SW480 (cell line): ENCODE results near the gene SUN3.
"Not testable (repeated sequence)": the region's sequence is repeated elsewhere in the genome, so short reads cannot be mapped to it uniquely, and the experiment has no call there.

ENCODE experiments used
- DNase-seq: peaks from one replicate; pipeline ENCODE4 v3.0.0-alpha.2; 2016; ENCODE audit warnings: low spot score

Gene SUN3

DNA sequence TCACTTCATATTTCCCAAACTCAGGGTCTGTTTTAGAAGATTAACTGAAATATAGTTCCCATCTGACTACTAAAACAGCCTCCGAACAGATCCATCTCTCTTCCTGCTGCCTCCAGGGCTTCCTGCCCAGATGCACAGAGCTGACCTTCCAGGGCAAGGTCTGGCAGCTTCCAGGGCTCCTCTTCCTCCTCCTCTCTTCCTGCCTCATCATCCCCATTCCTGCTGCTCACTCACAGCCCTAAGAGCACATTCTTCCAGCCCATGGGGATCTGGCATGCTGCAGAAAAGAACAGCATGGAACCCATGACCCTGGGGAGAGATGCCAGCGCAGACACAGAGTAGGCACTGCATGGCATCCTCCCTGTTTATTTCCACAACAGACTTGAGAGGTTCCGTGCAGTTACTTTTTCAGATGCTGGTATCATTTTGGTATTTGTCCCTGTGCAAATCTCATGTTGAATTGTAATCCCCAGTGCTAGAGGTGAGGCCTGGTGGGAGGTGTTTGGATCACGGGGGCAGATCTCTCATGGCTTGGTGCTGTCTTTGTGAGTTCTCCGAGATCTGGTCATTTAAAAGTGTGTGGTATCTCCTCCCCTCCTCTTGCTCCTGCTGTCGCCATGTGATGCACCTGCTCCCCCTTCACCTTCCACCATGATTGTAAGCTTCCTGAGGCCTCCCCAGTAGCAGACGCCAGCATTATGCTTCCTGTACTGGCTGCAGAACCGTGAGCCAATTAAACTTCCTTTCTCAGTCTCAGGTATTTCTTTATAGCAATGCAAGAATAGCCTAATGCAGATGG, 85.0 kb downstream of the SUN3 start:
- no peak for DNase-seq

DNA sequence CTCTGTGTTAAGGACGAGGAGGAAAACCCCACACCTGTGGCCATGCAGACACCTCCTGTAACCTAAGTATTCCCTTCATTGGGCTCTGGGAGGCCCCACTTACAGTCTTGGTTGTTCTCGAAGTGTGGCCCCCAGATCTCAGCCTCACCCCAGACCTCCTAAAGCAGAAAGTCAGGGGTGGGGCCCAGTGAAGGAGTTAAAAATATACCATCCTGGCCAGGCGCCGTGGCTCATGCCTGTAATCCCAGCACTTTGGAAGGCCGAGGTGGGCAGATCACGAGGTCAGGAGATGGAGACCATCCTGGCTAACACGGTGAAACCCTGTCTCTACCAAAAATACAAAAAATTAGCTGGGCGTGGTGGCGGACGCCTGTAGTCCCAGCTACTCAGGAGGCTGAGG, 86.3 kb downstream of the SUN3 start:
- DNase-seq = not testable (repeated sequence)

- DNase-seq = no peak
These were observed 86.8 kb downstream of the SUN3 start for GRCh38 chr7:47942132-47942531.

- no peak for DNase-seq
These were observed 87.6 kb downstream of the SUN3 start for GRCh38 chr7:47941136-47941844.

DNA sequence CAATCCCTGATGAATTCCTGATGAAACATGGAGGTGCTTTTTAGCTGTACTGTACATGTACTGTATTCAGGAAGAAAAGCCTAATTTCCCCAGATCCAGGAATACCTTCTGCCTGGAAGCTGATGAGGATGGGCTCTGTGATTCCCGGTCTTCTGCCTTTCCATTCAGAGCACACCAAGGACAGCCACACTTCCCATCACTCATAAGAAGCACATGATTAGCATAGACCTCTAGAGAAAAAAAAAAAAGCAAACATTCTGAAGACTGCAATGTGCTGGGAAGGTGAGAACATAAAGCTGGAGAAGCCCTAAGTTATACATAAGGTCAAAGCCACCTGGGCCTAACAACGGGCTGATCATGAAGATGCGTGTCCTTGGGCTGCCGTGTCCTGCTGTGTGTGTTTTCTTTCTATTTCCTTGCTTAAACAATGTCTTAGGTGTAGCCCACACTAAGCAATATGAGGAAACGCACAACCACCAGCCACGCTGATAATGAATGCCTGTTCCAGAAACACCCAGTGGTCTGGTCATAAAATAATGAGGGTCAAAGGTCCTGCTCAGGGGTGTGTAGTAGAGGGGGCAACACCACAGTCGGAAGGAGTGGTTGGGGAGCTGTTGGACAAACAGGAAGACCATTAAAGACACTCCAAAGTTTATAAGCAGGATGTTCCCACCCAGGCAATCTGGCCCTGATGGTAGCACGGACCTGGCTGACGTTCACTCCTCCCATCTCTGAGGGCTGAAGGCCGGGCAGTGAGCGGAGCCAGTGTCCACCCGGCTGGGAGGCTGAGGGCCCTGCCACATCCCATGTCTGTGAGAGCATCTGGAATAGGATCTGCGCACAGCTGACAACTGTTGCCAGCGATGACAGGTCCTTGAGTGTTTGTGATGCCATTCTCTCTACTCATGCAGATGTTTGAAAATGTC, 88.6 kb downstream of the SUN3 start:
- DNase-seq = no peak

DNA sequence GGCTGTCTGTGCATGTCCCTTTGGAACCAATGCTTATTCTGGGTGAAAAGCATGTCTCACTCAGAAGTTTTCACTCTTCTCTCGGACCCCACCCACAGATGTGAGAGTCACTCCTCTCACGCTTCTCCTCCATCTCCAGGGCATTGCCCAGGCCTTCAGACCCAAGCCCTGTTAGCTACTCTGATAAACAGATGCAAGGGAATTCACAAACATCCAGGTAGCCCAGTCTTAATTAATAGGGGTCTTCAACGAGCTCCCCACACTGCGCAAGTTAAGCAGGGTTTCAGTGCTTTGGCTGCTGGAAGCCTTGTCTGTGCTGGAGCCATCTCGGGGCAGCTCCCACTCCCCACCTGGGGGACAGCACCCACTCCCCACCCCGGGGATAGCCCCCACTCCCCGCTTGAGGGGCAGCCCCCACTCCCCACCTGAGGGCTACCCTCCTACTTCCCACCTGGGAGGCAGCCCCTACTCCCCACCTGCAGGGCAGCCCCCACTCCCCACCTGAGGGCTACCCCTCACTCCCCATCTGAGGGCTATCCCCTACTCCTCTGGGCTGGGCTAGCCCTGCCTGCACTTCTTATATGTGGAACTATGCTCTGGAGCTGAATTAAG, 89.4 kb downstream of the SUN3 start:
- DNase-seq = no peak

DNA sequence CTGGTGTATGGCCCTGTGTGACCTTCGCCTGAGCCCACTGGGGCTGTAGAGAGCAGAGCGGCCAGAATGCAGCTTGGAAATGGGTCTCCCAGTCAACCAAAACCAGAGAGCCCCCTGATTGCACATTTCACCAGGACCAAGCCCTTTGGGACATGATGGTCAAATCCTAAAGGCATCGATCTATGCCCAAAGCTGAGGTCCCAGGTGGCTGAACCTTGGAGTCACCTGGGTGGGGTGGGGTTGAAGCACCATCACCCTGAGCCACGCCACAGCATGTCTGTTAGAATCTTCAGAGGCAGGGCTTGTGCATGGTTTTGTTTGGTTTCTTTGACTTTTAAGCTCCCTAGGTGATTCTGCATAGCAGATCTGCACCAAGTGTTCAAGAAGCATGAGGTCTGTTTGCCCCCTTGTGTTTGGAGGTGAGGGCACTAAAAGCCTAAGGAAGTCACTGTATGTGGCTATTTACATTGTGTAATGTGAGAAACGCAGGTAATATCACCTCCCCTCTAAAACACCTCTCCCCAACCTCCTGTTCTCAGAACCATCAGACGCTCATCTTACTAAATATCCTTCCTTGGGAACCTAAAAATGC, 90.2 kb downstream of the SUN3 start:
- DNase-seq = peak; percentile 32

DNA sequence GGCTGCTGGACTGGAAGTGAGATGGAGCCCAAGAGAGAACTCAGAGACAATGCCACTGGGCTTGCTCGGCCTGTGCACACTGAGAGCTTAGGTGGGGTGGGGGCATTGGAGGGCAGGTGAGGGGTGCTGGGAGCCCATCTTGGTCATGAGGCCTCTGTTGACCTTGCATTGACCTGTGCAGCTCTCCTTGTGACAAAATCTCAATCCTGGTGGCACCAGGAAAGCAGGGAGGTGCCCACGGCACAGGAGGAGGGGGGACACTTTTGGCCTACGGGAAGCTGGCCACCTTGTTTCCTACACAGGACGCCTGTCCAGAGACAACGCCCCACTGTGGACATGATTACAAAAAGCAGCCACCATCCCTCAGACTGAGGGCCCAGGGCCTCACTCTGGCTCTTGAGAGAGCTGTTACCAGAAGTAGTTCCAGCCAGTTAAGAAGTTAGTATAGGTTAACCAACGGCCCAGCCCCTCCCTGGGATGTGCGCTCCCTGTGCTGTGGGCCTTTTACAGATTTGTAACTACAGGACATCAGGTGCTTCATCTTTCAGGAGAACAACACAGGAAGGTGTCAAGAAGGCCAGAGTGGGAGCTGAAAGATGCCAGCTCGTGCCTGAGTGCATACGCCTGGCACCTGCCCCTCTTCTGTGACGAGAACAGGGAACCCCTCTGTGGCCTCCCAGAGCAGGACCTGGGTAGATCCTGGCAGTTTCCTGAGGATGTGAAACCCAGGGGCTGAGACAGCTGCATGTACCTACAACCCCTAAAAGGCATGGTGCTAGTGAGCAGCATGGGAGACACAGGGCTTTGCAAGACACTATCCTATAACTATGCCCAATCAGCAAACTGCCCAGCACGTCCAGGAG, 91.0 kb downstream of the SUN3 start:
- DNase-seq = no peak
